GF-D8 (cell line): Measurements from ENCODE around the gene CTTNBP2.
A peak's percentile ranks its signal among the peaks of the same experiment; 100 is the strongest.

Source experiments
- DNase-seq: peaks from one replicate; lab custom pipeline; 2025; lab: John Stamatoyannopoulos, UW

CTTNBP2 gene

DNA sequence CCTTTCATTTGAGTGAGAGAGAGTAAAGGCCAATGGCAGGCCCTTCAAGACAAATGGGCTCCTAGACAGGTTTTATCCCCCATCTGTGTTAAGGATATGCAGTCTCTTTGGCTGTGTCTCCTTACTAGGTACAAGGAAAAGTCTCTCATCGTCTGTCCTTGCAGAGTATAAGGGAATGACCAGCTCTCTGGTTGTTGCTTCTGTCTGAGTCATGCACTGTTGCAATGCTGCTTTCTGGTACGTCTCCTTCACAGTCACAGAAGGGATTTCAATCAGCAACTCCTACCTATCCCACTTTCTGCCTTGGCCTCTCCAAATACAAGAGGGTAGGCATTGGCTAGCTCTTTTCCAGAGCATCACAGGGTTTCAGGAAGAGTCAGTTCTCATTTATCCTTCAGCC lies 48.1 kb downstream of the CTTNBP2 start:
- no peak for DNase-seq

DNA sequence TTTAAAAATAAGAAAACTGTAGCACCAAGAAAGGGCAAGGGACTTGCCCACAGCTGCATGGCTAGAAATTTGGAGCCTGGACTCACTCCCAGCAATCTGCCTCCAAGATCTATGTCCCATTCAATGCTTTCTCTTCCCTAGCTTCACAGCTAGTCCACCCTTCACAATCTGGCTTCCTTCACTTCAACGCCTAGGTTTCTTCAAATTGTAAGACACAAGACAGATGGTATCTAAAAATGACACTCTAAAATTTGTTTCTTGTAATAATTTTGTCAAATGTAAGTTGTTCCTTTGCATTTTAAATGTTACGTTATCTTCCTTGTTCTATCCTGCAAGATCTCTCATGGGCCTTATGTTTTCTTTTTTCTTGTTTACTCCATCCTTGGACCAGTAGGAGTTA lies 48.6 kb downstream of the CTTNBP2 start:
- no peak for DNase-seq

DNA sequence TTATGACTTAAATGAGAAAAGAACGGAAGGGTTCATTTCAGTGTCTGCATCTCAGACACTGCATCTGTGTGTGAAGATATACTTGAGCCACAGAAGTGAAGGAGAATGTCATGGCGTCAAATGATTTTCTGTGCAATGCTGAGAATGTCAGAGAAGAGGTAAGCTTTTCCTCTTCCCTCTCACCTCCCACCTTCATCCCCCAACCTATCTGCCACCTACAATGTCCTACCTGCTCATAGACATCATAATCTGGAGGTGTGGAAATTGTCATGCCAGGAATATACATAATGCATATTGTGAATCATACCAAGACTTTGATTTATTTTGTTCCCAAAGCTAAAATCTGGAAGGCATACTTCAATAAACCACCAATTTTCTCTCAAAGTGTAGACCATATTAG lies 53.7 kb downstream of the CTTNBP2 start:
- DNase-seq, result no peak

DNA sequence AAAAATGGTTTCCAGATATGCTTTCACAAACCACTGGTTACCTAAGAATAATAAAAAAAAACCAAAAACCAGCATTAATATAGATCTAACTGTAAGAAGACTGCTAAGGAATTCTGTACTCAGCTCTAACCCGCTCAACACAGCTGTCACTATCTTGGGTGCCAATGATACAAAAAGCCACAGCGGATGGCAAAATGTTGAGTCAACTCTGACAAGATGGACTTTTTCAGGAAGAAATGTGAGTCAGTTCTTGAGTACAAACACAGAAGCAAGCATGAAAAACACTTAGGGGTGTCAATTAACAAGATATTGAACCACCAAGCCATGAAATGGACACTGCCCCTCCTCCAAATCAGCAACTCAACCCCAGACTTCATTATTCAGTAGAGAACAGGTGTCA lies 55.0 kb downstream of the CTTNBP2 start:
- no peak for DNase-seq

DNA sequence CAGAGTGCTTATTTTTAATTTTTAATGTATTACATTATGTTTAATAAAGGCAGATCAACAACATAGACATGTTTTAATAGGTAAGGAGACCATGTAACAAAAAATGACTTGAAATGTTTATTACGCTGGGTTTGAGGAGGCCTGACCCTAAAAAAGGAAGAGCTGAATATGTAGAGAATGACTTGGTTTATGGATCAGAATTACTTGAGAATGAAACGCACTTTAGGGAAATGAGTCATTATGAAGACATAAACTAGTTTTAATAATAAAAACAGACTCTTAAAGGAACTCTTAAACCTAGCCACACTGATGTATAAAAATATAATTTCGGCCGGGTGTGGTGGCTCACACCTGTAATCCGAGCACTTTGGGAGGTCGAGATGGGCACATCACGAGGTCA lies 56.5 kb downstream of the CTTNBP2 start:
- DNase-seq, result no peak

DNA sequence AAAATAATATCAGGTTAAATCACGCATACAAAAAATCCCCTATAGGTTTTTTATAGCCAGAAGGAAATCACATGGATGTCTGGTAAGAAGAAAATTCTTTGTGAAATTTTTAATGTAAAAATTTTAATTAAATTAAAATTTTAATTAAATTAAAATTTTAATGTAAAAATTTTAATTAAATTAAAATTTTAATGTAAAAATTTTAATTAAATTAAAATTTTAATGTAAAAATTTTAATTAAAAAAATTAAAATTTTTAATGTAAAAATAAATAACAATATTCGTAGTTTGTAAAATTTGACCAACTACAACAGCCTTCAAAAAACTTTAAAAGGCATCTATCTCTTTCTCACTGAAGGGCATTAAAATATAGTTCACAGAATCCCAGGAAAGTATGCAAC lies 61.5 kb downstream of the CTTNBP2 start:
- no peak for DNase-seq

DNA sequence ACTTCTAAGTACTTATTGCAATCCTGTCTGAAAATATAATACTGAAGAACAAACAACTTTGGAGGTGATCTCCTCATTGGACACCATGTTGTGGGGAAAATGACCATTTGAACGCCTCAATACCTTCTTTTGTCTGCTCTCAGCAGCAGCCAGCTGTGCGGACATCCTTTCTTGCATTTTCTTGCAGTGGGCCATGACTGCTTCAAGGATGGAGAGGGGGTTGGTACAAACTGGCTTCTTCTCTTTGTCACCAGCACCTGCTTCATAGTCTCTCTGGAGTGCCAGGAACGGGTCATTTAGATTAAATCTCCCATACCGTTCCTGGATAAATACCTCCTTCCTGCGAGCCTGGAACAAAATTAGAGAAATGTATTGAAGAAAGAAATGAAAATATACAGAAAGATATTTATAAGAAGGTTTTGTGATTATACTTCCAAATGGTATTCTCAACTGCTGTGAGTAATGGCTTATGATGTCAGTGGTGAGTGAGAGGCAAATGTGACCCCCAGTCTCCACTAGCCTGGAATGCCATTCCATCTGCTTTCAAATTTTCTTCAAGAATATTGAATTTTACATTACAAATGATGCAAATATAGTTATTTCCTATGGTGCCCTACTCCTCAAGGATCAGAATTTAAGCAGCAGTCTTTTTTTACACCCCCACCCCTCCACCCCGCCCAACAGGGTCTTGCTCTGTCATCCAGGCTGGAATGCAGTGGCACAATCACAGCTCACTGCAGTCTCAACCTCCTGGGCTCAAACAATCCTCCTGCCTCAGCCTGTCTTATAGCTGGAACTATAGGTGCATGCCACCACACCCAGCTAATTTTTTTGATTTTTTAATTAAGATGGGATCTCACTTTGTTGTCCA lies 62.4 kb downstream of the CTTNBP2 start:
- DNase-seq, result no peak

DNA sequence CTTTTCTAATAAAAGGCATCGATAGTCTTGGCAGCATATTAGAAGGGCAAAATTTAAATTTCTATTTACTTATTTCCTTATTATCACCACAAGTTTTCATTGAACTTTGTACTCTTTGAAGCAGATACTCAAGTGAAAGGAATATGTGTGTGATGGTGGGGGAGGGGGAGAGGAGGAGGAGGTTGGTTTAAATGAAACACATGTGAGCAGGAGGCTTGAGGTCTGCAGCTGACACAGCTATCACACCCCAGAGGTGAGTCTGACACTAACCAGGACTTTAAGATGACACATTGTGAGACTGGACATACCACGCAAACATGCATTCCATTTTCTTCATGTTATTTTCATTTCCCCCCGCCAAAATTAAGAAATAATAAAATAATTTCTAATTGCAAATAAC lies 63.3 kb downstream of the CTTNBP2 start:
- DNase-seq, result no peak

DNA sequence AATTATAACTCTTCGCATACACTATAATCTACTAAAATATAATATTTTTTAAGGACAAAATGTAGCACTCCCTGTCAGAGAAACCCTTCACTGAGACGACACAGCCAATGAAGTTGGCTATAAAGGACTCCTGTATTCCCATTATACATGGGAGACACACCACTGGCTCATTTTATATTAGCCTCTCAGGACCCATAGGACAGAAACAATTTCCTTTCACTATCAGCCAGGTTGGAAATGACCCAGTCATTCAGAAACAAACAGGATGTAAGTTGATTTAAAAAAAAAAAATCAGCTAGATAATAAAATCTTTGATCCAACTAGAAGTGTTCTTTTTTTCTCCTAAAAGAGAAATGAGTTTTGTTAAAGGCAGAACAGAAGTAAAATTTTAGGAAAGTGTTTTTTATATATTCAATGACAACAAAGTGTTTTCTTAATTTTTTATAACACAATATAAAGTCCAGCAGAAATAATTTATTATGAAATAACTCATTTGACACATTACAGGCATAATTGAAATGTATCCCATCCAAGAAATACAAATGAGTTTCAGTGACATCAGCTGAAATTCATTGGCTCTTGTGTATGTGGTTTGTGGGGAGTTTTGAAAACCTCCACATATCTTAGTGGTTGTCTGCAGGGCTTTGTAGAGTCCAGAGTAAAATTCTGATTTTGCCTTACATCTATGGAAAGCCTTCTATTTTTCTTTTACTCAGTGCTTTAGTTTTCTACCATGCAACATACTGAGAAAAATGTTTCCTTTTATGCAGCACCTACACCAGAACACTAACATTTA lies 64.1 kb downstream of the CTTNBP2 start:
- no peak for DNase-seq

DNA sequence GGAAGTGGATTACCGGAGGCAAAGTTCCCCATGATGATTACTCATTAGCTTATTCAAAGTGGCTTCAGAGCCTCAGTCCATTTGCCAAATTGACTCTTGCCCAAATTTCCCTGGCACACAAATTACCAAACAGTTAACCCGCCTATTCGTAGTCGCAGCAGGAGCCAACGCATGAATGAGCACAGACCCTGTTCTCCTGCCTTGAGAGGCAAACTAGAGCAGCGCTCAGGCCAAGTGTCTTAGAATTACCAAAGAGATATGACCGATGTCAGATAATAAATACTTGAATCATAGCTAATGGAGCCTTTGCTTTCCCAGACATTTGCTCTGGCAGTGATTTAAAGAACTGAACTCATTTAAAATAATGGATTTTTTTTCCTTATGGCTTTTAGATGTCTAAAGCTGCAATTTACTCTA lies 64.9 kb downstream of the CTTNBP2 start:
- no peak for DNase-seq

DNA sequence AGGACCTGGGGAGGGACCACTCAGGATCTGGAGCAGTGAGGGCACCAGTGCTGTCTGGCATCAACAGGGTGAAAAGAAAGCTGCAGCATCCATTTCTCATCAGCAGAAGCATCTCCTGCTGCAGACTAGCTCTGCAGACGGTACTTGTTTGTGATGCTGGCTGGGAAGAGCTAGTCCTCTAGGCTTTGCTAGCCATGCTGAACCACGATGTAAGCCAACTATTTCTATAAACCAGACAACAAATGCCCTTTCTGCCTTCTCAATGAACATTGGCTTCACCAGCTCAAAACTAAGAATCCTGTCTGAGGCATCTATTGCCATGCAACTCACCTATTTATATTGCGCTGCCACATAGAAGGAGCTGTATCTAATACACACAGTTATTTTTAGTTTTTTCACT lies 65.6 kb downstream of the CTTNBP2 start:
- no peak for DNase-seq

DNA sequence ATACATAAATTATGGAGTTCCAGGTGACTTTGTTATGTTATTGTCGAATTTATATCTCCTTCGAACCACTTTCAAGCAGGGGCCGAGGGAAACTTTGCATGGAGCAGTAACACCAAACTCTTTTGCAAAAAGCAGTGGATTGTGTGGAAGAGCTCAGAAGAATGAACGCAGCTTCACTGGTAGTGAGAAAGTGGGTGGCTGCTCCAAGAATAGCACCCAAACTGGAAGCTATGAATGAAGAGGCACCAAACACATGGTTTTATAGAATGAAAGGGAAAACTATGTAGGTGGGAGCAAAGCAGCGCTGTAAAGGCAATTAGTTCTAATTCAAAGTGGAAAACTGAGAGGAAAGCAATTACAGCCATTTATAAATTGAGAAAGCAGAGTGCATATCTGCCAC lies 67.2 kb downstream of the CTTNBP2 start:
- no peak for DNase-seq

DNA sequence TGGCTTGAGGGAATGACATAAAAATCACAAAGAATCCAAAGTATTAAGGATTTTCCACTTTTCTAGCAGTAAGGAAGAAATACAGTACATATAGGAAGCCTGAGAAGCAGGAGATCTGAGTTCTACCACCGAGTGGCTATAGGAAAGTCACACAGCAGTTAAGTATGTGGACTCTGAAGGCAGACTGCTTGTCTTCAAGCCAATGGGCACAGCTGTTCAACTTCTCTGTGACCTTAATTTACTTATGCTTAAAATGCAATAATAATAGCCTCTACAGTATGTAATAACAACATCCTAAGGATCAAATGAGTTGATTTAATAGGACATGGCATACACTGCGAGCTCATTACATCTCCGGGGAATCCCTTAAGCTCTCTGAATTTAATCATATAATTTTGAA lies 68.0 kb downstream of the CTTNBP2 start:
- DNase-seq, result no peak

DNA sequence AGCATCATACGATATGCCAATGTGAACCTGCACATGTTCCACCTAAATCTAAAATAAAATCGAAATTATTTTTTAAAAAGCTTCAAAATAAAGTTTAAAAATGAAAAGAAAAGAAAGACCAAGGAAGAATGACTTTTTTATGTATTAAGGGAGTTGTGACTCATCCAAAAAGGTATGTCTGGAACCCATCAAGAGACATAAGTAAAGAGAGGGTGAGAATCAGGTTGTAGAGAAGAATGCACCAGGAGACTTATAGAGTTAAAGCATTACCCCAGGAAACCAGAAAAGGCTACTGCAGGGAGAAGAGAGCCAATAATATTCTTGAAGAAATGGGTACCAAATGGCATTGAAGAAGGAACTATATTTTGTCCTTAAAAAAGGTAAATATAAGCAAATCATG lies 69.8 kb downstream of the CTTNBP2 start:
- no peak for DNase-seq

DNA sequence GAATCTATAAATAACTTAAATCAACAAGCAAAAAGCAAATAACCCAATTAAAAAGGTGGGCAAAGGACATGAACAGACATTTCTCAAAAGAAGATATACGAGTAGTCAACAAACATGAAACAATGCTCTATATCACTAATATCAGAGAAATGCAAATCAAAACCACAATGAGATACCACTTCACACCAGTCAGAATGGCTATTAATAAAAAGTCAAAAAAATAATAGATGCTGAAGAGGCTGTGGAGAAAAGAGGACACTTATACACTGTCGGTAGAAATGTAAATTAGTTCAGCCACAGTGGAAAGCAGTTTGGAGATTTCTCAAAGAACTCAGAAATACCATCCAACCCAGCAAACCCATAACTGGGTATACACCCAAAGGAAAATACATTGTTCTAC lies 70.6 kb downstream of the CTTNBP2 start:
- no peak for DNase-seq

DNA sequence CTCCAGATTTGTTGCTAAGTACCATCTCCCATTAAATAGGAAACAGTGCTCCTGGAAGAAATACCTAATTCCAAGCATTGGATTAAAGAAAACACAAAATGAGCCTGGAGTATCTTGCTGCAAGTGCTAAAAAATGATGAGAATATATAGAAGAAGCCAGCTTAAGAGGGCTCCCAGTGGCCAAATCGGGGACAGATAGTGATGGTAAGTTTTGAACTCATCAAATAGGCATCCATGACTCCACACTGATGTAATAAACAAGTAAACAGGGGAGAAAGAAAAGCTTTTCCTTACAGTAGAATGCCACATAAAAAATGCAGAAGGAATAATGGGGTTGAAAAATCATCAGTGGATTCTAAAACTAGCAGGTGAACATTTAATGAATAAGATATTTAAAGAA lies 72.4 kb downstream of the CTTNBP2 start:
- no peak for DNase-seq

DNA sequence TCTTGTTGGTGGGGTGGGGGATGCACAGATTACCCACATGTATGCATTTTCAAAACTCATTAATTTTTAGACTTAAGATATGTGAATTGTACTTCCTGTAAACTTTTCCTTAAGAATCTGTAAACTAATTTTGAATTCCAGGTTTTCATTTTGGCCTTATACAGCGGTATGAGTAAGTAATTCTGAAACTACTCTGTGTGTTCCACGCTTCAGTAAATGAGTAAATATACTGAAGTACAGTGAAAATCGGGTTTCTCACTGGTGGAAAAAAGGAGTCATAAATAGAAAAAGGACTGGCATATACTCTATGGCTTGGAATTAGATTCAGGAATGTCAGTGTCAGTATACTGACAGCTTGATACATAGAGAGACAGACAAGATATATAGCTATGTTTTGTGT lies 72.8 kb downstream of the CTTNBP2 start:
- no peak for DNase-seq

DNA sequence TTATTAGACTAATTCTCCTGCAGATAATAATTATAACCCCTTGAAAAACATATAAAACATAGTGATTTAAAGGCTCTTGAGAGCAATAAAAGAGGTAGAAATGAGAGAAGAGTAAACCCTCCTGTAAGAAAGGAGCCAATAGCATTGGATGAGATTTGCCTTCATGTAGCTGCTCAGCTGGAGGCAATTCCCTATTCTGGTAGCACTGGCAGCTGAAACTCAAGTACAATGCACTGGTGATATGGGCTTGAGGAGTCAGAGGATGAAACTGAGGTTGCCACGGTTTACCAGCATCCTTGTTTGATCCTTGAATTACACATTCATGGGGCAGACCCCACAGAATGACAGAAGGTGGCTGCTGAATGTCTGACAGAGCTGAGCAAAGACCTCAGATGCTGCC lies 76.4 kb downstream of the CTTNBP2 start:
- no peak for DNase-seq

DNA sequence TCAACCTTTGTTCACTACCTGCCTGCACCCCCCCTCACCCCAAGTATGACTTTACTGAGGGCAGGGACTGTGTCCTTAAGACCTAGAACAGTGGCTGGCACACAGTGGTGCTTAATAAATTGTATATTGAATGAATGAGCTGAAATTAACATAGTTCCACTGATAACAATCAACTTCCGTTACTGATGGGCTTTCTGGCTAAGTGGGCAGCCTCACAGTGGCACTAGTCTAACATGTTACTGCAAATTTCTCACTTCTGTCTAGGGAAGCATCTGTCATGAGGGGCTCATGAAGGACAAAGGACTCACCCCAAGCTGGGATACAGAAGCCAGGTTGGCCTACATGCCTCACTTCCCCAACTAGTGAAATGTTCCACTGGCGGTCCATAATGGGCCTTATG lies 79.3 kb downstream of the CTTNBP2 start:
- no peak for DNase-seq

DNA sequence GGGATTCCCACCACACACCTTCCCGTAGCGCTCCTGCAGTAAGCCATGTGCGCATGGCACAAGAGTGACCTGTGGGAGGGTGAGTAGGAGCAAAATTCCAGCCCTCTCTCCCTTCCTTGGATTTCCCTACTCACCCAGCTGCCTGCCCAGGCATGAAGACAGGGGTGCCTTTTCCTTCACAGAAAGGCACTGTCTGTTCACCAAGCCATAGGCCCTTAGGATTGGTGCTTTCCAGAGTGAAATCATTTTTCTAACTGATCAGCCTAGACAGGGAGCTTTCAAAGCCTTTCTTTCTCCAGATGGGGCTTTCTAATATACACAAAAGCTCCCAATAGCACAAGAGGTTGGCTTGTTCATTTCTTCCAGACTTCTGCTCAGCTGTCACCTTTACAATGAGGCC lies 79.7 kb downstream of the CTTNBP2 start:
- no peak for DNase-seq

DNA sequence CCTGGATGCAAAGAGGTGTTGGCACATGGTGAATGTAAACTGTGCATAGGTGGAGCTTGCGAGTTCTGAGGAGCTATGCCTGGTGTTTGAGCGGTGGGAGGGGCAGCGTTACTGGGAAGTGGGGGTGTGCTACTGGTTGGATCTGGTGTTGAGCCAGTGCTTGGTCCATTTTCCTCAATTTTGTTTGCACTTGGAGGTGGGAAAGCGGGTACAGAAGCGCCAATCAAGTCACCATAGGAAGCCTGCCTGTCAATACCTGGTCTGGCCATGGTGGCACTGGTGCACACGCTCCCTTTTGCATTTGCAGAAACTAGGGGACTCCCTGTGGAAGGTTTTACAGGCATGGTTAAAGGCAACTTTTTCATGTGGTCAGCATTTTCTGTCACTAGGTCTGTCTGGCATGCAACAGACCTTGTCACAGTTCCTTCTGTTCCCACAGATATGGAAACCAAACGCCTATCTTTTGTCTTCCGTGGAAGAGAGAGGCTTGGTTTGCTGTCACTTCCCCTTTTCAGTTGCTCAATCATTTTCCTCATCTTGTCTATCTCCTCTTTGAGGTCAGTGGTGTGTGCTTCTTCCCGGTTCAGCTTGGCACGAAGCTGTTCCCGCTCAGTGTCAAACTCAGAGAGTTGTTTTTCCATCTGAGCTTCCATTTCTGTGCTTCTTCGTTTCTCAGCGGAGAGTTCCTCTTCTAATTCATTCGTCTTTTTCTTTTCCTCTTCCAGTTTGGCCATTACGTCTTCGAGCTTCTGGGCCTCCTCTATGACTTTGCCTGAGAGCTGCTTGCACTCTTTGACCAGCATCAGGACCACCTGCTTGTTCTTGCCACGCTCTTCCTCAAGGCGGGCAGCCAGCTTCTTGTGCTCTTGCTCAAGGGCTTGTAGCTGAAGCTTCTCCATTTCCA lies 81.1 kb downstream of the CTTNBP2 start:
- DNase-seq, result peak; percentile 84

DNA sequence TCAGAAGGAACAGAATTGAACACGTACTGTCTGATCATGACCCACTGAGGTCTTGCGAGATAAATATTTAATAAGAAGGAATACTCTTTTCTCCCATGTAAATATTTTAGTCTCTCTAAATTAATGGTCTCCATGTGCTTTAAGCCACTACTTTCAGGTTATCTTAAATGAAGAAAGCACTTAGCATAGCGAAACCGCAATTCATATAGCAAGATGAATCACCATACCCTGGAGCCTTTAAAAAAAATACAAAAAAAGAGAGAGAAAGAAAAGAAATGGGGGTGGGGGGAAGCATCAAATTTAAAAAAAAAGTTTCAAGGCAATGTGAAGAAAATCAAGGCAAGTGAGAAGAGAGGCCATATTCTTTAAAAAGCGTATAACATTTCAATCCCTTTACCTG lies 82.5 kb downstream of the CTTNBP2 start:
- DNase-seq, result no peak
